ENCODE data around the gene ZNF350. TPM values are rescaled to one million over a fixed set of nuclear protein-coding genes. Genes with fewer than 3 reads are reported as not detected.

The ZNF350 gene
- total RNA-seq, 6 donors from 2014 or later: 3.1 to 29.3 (median 11.4) TPM

DNA sequence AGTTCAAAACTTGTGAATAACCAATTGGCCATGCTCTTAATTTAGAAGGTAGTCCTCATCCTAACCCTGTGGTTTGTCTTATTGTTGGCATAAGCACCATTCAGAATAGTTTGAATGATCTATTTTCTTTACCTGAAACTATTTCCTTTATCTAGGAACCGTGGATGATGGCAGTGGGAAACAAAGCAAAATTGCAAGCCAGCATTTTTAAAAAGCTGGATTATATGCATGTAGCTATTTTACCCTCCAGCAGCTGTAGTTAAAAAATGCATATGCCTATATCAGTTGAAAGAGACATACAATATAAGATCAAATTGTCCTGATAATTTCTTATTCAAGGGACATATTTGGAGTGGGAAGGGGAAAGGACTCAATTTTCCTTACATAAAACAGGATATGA lies 40.0 kb downstream of the ZNF350 start:
- WGBS, 2 donors: 87 to 96% methylated on average over 1 of the region's 1 CpG
- DNase-seq (no peak), ATAC-seq (ENCODE audit: low FRiP score in 2 of 2) (no peak)
- TF ChIP-seq POLR2AphosphoS5 (IDR thresholded peaks at IDR 0.05): no peak
- TF ChIP-seq, protein P1, sequence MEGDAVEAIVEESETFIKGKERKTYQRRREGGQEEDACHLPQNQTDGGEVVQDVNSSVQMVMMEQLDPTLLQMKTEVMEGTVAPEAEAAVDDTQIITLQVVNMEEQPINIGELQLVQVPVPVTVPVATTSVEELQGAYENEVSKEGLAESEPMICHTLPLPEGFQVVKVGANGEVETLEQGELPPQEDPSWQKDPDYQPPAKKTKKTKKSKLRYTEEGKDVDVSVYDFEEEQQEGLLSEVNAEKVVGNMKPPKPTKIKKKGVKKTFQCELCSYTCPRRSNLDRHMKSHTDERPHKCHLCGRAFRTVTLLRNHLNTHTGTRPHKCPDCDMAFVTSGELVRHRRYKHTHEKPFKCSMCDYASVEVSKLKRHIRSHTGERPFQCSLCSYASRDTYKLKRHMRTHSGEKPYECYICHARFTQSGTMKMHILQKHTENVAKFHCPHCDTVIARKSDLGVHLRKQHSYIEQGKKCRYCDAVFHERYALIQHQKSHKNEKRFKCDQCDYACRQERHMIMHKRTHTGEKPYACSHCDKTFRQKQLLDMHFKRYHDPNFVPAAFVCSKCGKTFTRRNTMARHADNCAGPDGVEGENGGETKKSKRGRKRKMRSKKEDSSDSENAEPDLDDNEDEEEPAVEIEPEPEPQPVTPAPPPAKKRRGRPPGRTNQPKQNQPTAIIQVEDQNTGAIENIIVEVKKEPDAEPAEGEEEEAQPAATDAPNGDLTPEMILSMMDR (IDR thresholded peaks at IDR 0.05): no peak
- no peak for TF ChIP-seq EP300 (IDR thresholded peaks at IDR 0.05)
- no peak for TF ChIP-seq POLR2A (IDR thresholded peaks at IDR 0.05)
- Histone ChIP-seq H3K36me3 (peaks cover 32 to 42% (median 38%) of the 10 kb centered on the region in 4 donors), H3K27ac (no peak overlapping the region), H3K4me3 (no peak overlapping the region), H3K4me1 (no peaks in the 10 kb centered on the region), H3K27me3 (no peaks in the 10 kb centered on the region), H3K9me3 (peaks cover 76 to 95% (median 94%) of the 10 kb centered on the region in 4 donors)

GRCh38 chr19:51944798-51945552 lies 41.7 kb downstream of the ZNF350 start:
- H3K9me3 ChIP-seq: peaks cover 84 to 99% (median 97%) of the 10 kb centered on the region in 4 donors
- H3K36me3 ChIP-seq: peaks cover 46 to 58% (median 55%) of the 10 kb centered on the region in 4 donors
- H3K4me3 ChIP-seq: no peak overlapping the region
- DNase-seq: no peak
- no peak for ATAC-seq (ENCODE audit: low FRiP score in 2 of 2)
- no peaks in the 10 kb centered on the region for H3K27me3 ChIP-seq
- H3K27ac ChIP-seq: no peak overlapping the region
- TF ChIP-seq POLR2AphosphoS5 (IDR thresholded peaks at IDR 0.05): no peak
- TF ChIP-seq, protein P1 (IDR thresholded peaks at IDR 0.05): no peak
- TF ChIP-seq POLR2A (IDR thresholded peaks at IDR 0.05): no peak
- no peak for TF ChIP-seq EP300 (IDR thresholded peaks at IDR 0.05)
- WGBS, 2 donors: 97 to 99% methylated on average over 7 of the region's 7 CpGs
- no peaks in the 10 kb centered on the region for H3K4me1 ChIP-seq

DNA sequence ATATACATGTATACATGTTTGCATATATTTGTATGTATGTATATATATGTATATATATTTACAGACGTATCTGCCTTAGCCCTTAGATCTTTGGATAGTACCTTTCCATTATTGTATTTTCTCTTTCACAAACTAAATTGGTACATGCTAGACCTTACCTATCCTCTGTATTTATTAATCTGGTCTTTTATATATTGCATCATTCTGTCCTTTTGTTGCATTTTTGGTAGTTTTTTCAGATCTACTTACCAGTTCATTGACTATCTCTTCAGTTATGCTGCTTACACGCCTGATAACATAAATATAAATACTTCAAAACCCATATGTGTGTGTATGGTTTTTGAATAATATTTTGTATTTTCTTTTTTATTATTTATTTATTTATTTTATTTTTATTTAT lies 47.7 kb downstream of the ZNF350 start:
- Histone ChIP-seq H3K36me3 (peaks cover 61 to 100% (median 92%) of the 10 kb centered on the region in 4 donors), H3K4me3 (no peak overlapping the region), H3K9me3 (peaks cover 68 to 95% (median 94%) of the 10 kb centered on the region in 4 donors), H3K27me3 (no peaks in the 10 kb centered on the region), H3K4me1 (no peaks in the 10 kb centered on the region), H3K27ac (no peak overlapping the region)
- no peak for DNase-seq
- WGBS, 2 donors: 96 to 97% methylated on average over 2 of the region's 2 CpGs
- no peak for ATAC-seq (ENCODE audit: low FRiP score in 2 of 2)
- TF ChIP-seq POLR2AphosphoS5 (IDR thresholded peaks at IDR 0.05) (no peak), EP300 (IDR thresholded peaks at IDR 0.05) (no peak), POLR2A (IDR thresholded peaks at IDR 0.05) (no peak)
- TF ChIP-seq, protein P1 (IDR thresholded peaks at IDR 0.05): no peak

- peaks cover 12 to 51% (median 49%) of the 10 kb centered on the region in 4 donors for H3K9me3 ChIP-seq
- peaks cover 19 to 75% (median 54%) of the 10 kb centered on the region in 4 donors for H3K36me3 ChIP-seq
- 90 to 93% methylated on average over 8 of the region's 8 CpGs for WGBS, 2 donors
- no peak overlapping the region for H3K4me3 ChIP-seq
- H3K4me1 ChIP-seq: peaks cover 7 to 9% (median 8%) of the 10 kb centered on the region in 4 donors
- no peak overlapping the region for H3K27ac ChIP-seq
- TF ChIP-seq, protein P1 (IDR thresholded peaks at IDR 0.05): no peak
- TF ChIP-seq POLR2AphosphoS5 (IDR thresholded peaks at IDR 0.05): no peak
- TF ChIP-seq POLR2A (IDR thresholded peaks at IDR 0.05): no peak
- TF ChIP-seq EP300 (IDR thresholded peaks at IDR 0.05): no peak
- ATAC-seq (ENCODE audit: low FRiP score in 2 of 2) (no peak), DNase-seq (no peak)
- no peaks in the 10 kb centered on the region for H3K27me3 ChIP-seq
These were observed 54.7 kb downstream of the ZNF350 start for GRCh38 chr19:51931921-51932320.

Data from upper lobe of left lung (tissue), 6 donors.